Stomach (tissue), 9 donors: ENCODE measurements around the gene MYRFL. TPM values are rescaled to one million over a fixed set of nuclear protein-coding genes. Genes with fewer than 3 reads are reported as not detected.

Source experiments
- DNase-seq, 2 donors: peaks; one replicate each; pipeline versions ENCODE4 v3.0.0 to v3.0.0-alpha.2; 2013 to 2019
- H3K27ac ChIP-seq, 5 donors: fragments of 200-600 bp in 4 of 5; sonication (generic) in 4 of 5; one replicate each; pipeline ENCODE4 v1.5.1; 2013 to 2019; ENCODE audit warnings: mild to moderate bottlenecking in 1 of 5, moderate library complexity in 1 of 5
- H3K27me3 ChIP-seq, 3 donors: fragments of 200-600 bp; sonication (generic); one replicate each; pipeline ENCODE4 v1.5.1; 2017 to 2019; ENCODE audit warnings: mixed run types in 1 of 3
- H3K36me3 ChIP-seq, 4 donors: fragments of 200-600 bp; sonication (generic); 1 replicate in 3 of 4; 2 replicates in 1 of 4; pipeline ENCODE4 v1.5.1; 2016 to 2019
- H3K4me1 ChIP-seq, 4 donors: fragments of 200-600 bp; sonication (generic); one replicate each; pipeline ENCODE4 v1.5.1; 2016 to 2019
- H3K4me3 ChIP-seq, 4 donors: fragments of 200-600 bp; sonication (generic) in 3 of 4; one replicate each; pipeline ENCODE4 v1.5.1; 2016 to 2019; ENCODE audit warnings: mild to moderate bottlenecking in 1 of 4
- H3K9me3 ChIP-seq, 4 donors: fragments of 200-600 bp; sonication (generic); one replicate each; pipeline ENCODE4 v1.5.1; 2016 to 2019
- EP300 ChIP-seq: sonication (generic); formaldehyde crosslinking; IDR thresholded peaks from one replicate; pipeline ENCODE4 v1.6.1; 2017; ENCODE audit warnings: antibody characterized with exemption
- POLR2A ChIP-seq, 4 donors: fragments of 450-650 bp; IDR thresholded peaks; one replicate each; pipeline ENCODE4 v1.6.1; 2016; ENCODE audit warnings: antibody characterized with exemption in 4 of 4, control low read depth in 2 of 4, mild to moderate bottlenecking in 1 of 4, moderate library complexity in 1 of 4
- POLR2AphosphoS5 ChIP-seq, 3 donors: sonication (generic); formaldehyde crosslinking; IDR thresholded peaks; one replicate each; pipeline ENCODE4 v1.6.1; 2016; ENCODE audit warnings: antibody characterized with exemption in 3 of 3
- WGBS, 5 donors: extraction: QIAGEN DNeasy Blood & Tissue Kit in 3 of 5; methylation state at CpG; one replicate each; pipeline versions ENCODE4 v1.1.5 to v1.1.7; 2013 to 2018; 5-methylcytosine and 5-hydroxymethylcytosine counted together
- intact Hi-C: fragments of 100-400 bp; cut with DNase I; formaldehyde crosslinking; loops from one replicate; pipeline ENCODE4 v1.15.1; 2023; ENCODE audit warnings: low total_unique reads
- polyA plus RNA-seq, 3 donors: library from polyadenylated mRNA; stranded (reverse); fragments of 200-250 nt; gene quantifications; one replicate each; pipeline ENCODE4 v1.2.3, GENCODE V29; 2013
- total RNA-seq, 5 donors: library from RNA; depleted of rRNA; stranded (reverse); fragments of >200 nt; gene quantifications; one replicate each; pipeline versions ENCODE4 v1.1.0 to v1.2.3, GENCODE V29; 2014 to 2016
- TF ChIP-seq, protein P1 (sequence below), 7 experiments: fragments of 450-650 bp in 4 of 7; fragments of 200-600 bp in 3 of 7; sonication (generic) in 3 of 7; IDR thresholded peaks; one replicate each; pipeline ENCODE4 v1.5.1; 2016 to 2019; ENCODE audit warnings: antibody characterized with exemption in 7 of 7, control low read depth in 2 of 7, mild to moderate bottlenecking in 1 of 7
- donor health status: healthy with polysubstance abuse.
- donor health status: Bipolar disorder and iron deficiency.
- donor health status: healthy.

Gene MYRFL
- total and polyA plus RNA-seq, 8 donors = 0.13 to 0.19 (median 0.18) TPM; not detected in 5

DNA sequence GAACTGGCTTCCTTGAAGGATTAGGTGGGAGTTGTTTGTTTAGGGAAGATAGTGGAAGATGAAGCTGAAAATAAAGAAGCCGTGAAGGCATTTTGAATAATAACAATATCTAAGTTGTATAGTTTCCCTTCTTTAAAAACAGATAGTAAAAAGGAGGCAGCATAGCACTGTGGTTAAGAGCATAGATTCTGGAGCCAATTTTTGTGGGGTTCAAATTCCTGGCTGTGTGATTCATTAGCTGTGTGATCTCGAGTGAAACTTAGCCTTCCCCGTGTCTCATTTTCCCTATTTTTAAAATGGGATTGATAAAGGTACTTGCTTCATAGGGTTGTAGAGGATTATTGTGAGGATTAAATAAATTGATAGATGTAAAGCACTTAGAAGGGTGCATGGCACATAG, 104.5 kb downstream of the MYRFL start:
- H3K4me1 ChIP-seq = no peaks in the 10 kb centered on the region
- H3K36me3 ChIP-seq = no peaks in the 10 kb centered on the region
- TF ChIP-seq POLR2A (IDR thresholded peaks at IDR 0.05) (no peak), EP300 (no peak), POLR2AphosphoS5 (IDR thresholded peaks at IDR 0.05) (no peak)
- TF ChIP-seq, protein P1, sequence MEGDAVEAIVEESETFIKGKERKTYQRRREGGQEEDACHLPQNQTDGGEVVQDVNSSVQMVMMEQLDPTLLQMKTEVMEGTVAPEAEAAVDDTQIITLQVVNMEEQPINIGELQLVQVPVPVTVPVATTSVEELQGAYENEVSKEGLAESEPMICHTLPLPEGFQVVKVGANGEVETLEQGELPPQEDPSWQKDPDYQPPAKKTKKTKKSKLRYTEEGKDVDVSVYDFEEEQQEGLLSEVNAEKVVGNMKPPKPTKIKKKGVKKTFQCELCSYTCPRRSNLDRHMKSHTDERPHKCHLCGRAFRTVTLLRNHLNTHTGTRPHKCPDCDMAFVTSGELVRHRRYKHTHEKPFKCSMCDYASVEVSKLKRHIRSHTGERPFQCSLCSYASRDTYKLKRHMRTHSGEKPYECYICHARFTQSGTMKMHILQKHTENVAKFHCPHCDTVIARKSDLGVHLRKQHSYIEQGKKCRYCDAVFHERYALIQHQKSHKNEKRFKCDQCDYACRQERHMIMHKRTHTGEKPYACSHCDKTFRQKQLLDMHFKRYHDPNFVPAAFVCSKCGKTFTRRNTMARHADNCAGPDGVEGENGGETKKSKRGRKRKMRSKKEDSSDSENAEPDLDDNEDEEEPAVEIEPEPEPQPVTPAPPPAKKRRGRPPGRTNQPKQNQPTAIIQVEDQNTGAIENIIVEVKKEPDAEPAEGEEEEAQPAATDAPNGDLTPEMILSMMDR (IDR thresholded peaks at IDR 0.05) = no peak
- intact Hi-C loops = no loop called here
- H3K4me3 ChIP-seq = no peak overlapping the region
- no peak overlapping the region for H3K27ac ChIP-seq
- no peaks in the 10 kb centered on the region for H3K9me3 ChIP-seq
- no peaks in the 10 kb centered on the region for H3K27me3 ChIP-seq
- 44 to 63% (median 57%) methylated on average over 3 of the region's 3 CpGs for WGBS, 5 donors
- no peak for DNase-seq

DNA sequence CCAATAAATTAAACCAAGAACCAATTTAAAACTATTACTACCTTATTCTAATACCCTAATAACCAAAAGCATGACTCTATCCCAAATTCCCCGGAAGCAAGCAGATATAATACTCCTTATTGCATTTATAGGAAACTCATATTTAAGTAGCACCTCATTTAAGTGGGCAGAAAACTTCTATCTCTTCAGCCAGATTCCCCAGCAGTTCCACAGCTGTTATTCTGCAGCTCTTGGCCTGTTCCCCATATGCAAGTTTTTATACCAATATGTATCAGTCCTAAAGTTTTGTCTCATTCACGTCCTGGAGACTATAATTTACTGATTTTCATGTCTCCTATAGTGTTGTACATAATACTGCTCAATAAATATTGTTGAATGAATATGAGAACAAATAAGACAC, 106.5 kb downstream of the MYRFL start:
- H3K27ac ChIP-seq = no peak overlapping the region
- no peaks in the 10 kb centered on the region for H3K27me3 ChIP-seq
- WGBS, 5 donors = 30 to 68% (median 53%) methylated on average over 2 of the region's 2 CpGs
- DNase-seq = no peak
- H3K4me3 ChIP-seq = no peak overlapping the region
- TF ChIP-seq, protein P1 (IDR thresholded peaks at IDR 0.05) = no peak
- TF ChIP-seq POLR2AphosphoS5 (IDR thresholded peaks at IDR 0.05) (no peak), POLR2A (IDR thresholded peaks at IDR 0.05) (no peak), EP300 (no peak)
- intact Hi-C loops = no loop called here
- H3K4me1 ChIP-seq = no peaks in the 10 kb centered on the region
- H3K36me3 ChIP-seq = no peaks in the 10 kb centered on the region
- H3K9me3 ChIP-seq = no peaks in the 10 kb centered on the region

DNA sequence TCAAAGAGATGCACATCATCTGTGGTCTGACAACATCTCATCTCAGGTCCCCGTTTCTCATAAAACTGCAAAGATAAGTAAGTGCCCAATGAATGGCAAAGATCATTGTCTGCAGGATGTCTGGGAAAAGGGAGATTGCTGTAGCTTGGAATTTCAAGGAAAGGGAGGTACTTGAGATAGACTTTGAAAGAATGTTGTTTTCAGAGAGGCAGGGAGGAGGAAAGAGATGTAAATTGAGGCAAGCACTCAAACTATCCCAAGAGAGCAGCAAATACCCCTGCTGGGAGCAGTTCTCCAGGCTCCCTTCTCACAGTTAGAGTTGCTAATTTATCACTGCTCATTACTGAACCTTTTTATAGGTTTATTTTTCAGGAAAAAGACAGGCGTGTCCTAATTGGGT, 107.1 kb downstream of the MYRFL start:
- intact Hi-C loops = no loop called here
- no peaks in the 10 kb centered on the region for H3K4me1 ChIP-seq
- H3K27ac ChIP-seq = no peak overlapping the region

DNA sequence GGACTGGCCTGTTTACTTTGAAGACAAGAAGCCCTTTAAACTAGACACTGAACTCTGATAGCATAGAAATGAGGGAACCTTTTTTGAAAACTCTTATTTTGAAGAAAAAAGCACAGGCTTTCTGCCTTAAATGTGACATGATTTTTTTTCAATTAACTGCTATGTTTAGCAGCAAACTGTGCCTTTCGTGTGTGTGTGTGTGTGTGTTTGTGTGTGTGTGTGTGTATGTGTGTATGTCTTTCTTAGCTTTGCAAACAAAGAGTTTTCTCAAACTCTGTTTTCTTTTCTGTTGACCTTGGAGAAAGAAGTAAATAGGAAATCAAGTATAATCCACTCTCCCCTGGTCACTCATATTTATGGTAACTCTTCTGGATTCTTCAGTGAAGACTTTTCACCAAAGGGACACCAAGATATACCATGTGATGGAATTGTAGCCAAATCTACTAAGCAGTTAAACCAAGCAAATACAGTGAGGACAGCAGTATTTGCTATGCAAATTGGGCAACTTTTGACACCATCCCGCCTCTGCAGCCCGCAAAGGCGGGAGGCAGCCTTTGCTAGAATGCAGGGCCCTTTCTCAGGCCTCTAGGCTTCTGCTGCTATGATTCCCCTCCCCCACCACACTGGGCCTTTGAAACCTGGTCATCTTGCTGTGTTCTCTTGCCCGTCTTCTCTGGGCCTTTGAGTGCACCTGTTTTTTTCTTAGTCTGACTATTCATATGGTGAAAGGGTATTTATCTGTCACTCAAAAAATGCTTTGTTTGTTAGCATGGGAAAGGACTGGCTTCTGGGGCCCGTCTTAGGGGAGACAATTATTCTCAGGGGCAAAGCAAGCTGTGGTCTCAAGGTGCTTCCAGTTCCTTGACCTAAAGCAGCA, 107.9 kb downstream of the MYRFL start:
- Histone ChIP-seq H3K36me3 (no peaks in the 10 kb centered on the region), H3K4me1 (no peaks in the 10 kb centered on the region), H3K27me3 (no peaks in the 10 kb centered on the region), H3K4me3 (no peak overlapping the region), H3K9me3 (no peaks in the 10 kb centered on the region), H3K27ac (no peak overlapping the region)
- intact Hi-C loops = no loop called here
- 54 to 70% (median 56%) methylated on average over 6 of the region's 6 CpGs for WGBS, 5 donors
- DNase-seq = no peak
- no peak for TF ChIP-seq EP300
- TF ChIP-seq, protein P1 (IDR thresholded peaks at IDR 0.05) = no peak
- TF ChIP-seq POLR2AphosphoS5 (IDR thresholded peaks at IDR 0.05) = no peak
- TF ChIP-seq POLR2A (IDR thresholded peaks at IDR 0.05) = no peak

More for the DNA sequence above, 107.1 kb downstream of the MYRFL start:
- 54 to 72% (median 66%) methylated on average over 2 of the region's 2 CpGs for WGBS, 5 donors
- TF ChIP-seq POLR2A (IDR thresholded peaks at IDR 0.05) (no peak), POLR2AphosphoS5 (IDR thresholded peaks at IDR 0.05) (no peak), EP300 (no peak)
- TF ChIP-seq, protein P1 (IDR thresholded peaks at IDR 0.05) = no peak
- no peak for DNase-seq
- Histone ChIP-seq H3K4me3 (no peak overlapping the region), H3K9me3 (no peaks in the 10 kb centered on the region), H3K27me3 (no peaks in the 10 kb centered on the region), H3K36me3 (no peaks in the 10 kb centered on the region)
